ENCODE results near the gene MAJIN. TPM values are rescaled to one million over a fixed set of nuclear protein-coding genes. Genes with fewer than 3 reads are reported as not detected.

MAJIN gene
- total RNA-seq, 1 donor from 2014 or later = not detected

- H3K9me3 Mint-ChIP-seq (ENCODE audit: unreplicated experiment) = no peaks in the 10 kb centered on the region
- DNase-seq (ENCODE audit: extremely low spot score, unreplicated experiment) = no peak
- H3K27ac Mint-ChIP-seq (ENCODE audit: unreplicated experiment) = no peak overlapping the region
- TF ChIP-seq CTCF (IDR thresholded peaks at IDR 0.05) = no peak
- no peaks in the 10 kb centered on the region for H3K4me1 Mint-ChIP-seq (ENCODE audit: unreplicated experiment)
- no peak overlapping the region for H3K4me3 Mint-ChIP-seq (ENCODE audit: unreplicated experiment)
- H3K27me3 Mint-ChIP-seq (ENCODE audit: unreplicated experiment) = no peaks in the 10 kb centered on the region
- H3K36me3 Mint-ChIP-seq (ENCODE audit: unreplicated experiment) = peaks cover 29% of the 10 kb centered on the region
These were observed 62.1 kb downstream of the MAJIN start for GRCh38 chr11:64909653-64910343.

- no peak for TF ChIP-seq CTCF (IDR thresholded peaks at IDR 0.05)
- Mint-ChIP-seq H3K27me3 (ENCODE audit: unreplicated experiment) (no peaks in the 10 kb centered on the region), H3K9me3 (ENCODE audit: unreplicated experiment) (no peaks in the 10 kb centered on the region), H3K4me1 (ENCODE audit: unreplicated experiment) (no peaks in the 10 kb centered on the region), H3K36me3 (ENCODE audit: unreplicated experiment) (peaks cover 29% of the 10 kb centered on the region), H3K4me3 (ENCODE audit: unreplicated experiment) (no peak overlapping the region), H3K27ac (ENCODE audit: unreplicated experiment) (no peak overlapping the region)
- DNase-seq (ENCODE audit: extremely low spot score, unreplicated experiment) = no peak
These were observed 63.1 kb downstream of the MAJIN start for GRCh38 chr11:64908766-64909165.

GRCh38 chr11:64906314-64906635, 65.6 kb downstream of the MAJIN start:
- no peak for DNase-seq (ENCODE audit: extremely low spot score, unreplicated experiment)
- Mint-ChIP-seq H3K4me1 (ENCODE audit: unreplicated experiment) (no peaks in the 10 kb centered on the region), H3K27ac (ENCODE audit: unreplicated experiment) (no peak overlapping the region), H3K36me3 (ENCODE audit: unreplicated experiment) (peaks cover 27% of the 10 kb centered on the region), H3K27me3 (ENCODE audit: unreplicated experiment) (no peaks in the 10 kb centered on the region), H3K4me3 (ENCODE audit: unreplicated experiment) (no peak overlapping the region), H3K9me3 (ENCODE audit: unreplicated experiment) (no peaks in the 10 kb centered on the region)
- TF ChIP-seq CTCF (IDR thresholded peaks at IDR 0.05) = no peak

DNA sequence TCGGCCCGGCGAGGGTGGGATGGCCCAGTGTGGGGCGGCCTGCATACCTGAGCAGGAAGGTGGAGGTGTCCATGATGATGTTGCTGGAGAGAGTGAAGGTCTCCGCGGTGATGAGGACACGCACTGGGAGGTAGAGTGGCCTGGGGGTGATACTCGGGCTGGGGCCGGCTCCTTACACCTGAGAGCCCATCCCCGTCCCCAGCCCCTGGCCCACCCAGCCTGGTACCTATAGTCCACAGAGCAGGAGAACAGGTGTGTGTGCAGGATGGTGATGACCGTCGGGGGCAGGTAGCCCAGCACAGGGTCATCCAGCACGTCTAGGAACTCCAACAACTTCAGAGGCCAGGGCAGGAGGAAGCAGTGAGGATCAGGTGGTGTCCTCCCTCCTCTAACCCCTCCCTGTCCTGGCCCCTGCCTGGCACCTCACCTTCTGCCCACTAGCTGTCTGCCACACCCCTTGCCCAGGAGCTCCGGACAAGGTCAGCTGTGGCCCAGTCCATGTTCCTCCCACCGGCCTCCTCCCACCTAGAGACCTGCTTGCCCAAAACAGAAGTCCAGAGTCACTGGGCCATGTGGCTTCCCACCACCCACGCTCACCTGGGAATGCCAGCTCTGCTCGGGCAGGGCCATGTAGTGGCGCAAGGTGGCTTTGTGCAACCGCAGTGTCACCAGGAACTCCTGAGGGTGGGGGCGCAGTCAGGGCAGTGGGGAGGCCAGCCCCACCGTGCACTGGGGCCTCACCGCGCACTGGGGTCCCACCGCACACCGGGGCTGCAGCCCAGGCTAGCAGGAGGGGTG, 66.2 kb downstream of the MAJIN start:
- Mint-ChIP-seq H3K36me3 (ENCODE audit: unreplicated experiment) (peaks cover 22% of the 10 kb centered on the region), H3K4me3 (ENCODE audit: unreplicated experiment) (no peak overlapping the region), H3K4me1 (ENCODE audit: unreplicated experiment) (no peaks in the 10 kb centered on the region), H3K27ac (ENCODE audit: unreplicated experiment) (no peak overlapping the region), H3K9me3 (ENCODE audit: unreplicated experiment) (no peaks in the 10 kb centered on the region), H3K27me3 (ENCODE audit: unreplicated experiment) (no peaks in the 10 kb centered on the region)
- no peak for TF ChIP-seq CTCF (IDR thresholded peaks at IDR 0.05)
- DNase-seq (ENCODE audit: extremely low spot score, unreplicated experiment) = no peak

DNA sequence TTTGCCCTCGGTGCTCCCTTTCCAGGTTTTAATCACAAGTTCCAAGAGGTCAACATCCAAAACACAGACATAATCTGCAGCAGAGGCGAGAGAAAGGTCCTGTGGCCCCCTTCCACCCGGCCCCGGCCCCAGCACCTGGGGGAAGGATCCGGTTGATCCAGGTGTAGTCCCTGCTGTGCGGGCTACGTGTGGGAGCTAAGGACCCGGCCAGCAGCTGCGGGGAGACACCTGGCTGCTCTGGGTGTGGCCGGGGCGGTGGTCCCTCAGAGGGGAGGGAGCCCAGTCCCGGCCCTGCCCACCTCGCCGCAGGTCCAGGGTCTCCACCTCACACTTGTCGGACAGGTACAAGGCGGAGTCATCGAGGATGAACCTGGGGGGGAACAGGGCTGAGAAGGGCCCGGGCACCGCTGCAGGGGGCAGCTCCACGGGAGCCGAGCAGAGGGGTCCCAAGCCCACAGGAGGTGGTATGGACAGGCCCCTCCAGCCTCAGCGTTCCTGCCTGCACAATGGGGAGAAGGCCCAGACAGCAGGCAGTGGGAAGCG, 68.5 kb downstream of the MAJIN start:
- H3K9me3 Mint-ChIP-seq (ENCODE audit: unreplicated experiment) = no peaks in the 10 kb centered on the region
- TF ChIP-seq CTCF (IDR thresholded peaks at IDR 0.05) = no peak

More for the DNA sequence above, 68.5 kb downstream of the MAJIN start:
- Mint-ChIP-seq H3K36me3 (ENCODE audit: unreplicated experiment) (peaks cover 32% of the 10 kb centered on the region), H3K27ac (ENCODE audit: unreplicated experiment) (no peak overlapping the region), H3K4me1 (ENCODE audit: unreplicated experiment) (no peaks in the 10 kb centered on the region), H3K4me3 (ENCODE audit: unreplicated experiment) (no peak overlapping the region), H3K27me3 (ENCODE audit: unreplicated experiment) (no peaks in the 10 kb centered on the region)
- DNase-seq (ENCODE audit: extremely low spot score, unreplicated experiment) = no peak

Measured in osteocyte (in vitro differentiated cells).